GM21786 (cell line): ENCODE measurements around the gene CYP26B1.

Experiments
- ATAC-seq: cut with Tn5 transposase; IDR thresholded peaks from one replicate; pipeline ENCODE4 v1.9.1; 2021; ENCODE audit not compliant: unreplicated experiment

Gene CYP26B1

GRCh38 chr2:72113847-72114692 lies 33.6 kb downstream of the CYP26B1 start:
- no peak for ATAC-seq

DNA sequence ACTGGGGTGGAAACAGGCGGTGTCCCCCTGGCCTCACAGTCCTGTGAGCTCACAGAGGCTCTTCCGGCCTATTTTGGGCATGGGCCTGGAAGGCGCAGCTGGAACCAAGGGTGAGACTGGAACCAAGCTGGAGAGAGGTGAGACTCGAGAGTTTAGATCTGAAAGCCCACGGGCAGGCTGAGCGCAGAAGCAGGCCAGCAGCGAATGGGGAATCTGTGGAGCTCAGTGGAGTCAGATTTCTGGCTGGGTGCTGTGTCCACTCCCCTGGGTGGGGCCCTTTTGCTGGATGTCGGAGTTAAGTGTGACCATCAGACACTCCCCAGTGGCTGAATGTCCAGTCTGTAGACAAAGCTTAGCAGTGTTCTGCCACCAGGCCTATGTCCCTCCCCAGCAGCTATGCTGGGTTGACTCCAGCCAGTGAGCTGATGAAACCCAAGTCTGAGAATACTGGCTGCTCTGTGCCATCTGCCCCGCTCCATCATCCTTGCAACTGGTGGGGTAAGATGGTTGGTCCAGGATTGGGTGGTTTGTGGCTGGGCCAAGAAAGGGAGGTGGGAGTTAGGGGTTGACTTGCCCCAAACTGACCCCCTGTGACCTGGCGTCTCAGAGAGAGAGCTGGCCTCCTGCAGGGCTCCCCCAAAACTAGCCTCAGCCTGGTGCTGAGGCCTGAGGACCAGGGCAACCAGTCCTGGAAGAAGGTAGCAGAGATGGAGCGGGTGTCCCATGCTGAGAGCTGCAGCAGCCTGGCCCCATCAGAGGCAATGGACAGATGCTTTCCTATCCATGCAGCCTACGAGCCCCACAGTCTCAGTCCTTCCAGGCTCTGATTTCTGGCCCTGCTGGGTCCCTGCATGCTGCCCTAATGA lies 34.4 kb downstream of the CYP26B1 start:
- no peak for ATAC-seq

GRCh38 chr2:72112401-72112800 lies 35.3 kb downstream of the CYP26B1 start:
- no peak for ATAC-seq

- ATAC-seq = no peak
Measured at GRCh38 chr2:72111061-72111460, 36.6 kb downstream of the CYP26B1 start.

DNA sequence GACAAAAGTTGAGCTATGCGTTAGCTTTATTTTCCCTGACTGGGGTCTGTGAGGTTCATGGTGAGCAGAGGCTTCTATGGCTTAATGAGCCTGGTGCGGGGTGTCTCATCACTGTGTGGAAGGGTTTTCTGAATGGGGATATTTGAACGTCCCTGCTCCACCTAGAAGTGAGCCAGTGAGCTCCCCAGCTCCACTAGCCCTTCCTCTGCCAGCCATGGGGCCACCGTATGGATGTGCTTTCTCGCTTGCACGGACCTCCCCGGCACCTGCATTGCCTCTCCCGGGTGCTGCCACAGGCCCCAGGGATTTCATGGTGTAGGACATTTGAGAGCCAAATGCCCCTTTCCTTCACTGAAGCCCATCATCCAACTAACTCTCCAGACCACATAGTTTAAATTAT lies 37.8 kb downstream of the CYP26B1 start:
- ATAC-seq = no peak

DNA sequence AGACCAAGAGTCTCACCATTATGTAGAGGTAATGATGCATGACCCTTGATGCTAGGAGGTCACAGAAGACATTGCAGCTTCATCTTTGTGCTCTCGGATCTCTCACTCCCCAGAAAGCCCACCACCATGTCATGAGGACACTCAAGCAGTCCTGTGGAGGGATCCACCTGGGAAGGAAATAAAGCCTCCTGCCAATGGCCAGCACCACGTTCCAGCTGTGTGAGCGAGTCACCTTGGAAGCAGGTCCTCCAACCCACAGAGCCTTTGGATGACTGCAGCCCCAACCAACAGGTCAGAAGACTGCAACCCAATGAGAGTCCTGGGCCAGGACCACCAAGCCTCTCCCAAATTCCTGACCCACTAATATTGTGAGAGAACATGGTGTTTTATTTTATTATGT lies 38.4 kb downstream of the CYP26B1 start:
- no peak for ATAC-seq

GRCh38 chr2:72108121-72108520 lies 39.5 kb downstream of the CYP26B1 start:
- ATAC-seq = no peak

GRCh38 chr2:72106978-72107377 lies 40.7 kb downstream of the CYP26B1 start:
- ATAC-seq = no peak

DNA sequence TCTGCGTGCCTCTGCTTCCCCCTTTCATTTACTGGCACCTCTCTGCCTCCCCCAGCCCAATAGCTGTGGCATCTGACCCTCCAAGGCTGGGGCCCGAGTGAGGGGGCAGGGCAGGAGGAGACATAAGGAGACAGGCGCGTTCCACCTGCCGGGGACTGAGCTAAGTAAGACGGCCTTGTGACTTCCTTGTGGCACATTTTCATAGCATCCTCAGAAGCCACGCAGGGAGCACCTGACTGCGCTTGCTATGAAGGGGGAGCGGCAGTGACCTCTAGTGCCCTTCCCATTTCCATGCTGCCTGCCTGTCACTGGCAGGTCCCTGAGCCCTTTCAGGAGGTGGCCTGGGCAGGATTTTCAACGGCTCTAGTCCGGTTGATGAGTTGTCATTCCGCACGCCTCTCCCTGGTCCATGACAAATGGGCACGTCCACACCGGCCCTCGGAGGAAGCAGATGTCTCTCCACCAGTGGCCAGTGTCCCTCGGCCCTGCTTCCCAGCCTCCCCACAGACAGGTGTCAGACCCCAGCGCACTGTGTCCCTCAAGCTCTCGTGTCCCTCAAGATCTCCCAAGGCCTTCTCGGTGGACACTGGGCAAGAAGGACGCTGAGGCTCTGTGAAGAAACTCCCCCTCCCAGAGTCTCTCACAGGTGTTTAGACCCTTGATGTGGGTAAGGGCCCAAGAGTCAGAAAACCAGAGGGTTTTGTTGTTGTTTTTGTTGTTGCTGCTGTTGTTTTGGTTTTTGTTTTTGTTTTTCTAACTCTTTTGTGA lies 42.7 kb downstream of the CYP26B1 start:
- no peak for ATAC-seq

DNA sequence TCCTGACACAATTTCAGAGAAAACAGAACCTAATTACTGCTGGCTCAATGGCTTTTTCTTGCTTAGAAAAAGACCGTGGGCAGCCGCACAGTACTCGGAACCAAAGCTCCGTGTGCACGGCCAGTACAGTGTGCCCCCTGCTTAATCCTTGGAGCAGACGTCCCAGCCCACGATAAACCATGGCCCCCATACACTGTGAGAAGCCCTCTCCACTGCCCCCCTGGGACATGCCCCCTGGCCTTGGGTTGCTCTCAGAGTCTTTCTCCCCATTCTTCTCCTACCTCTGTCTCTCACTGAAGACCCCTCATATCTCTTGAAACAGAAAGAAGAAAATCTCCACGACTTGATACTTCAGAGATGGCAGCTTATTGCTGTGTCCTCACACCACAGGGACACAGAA lies 44.0 kb downstream of the CYP26B1 start:
- ATAC-seq = no peak

- no peak for ATAC-seq
Measured at GRCh38 chr2:72103161-72103560, 44.5 kb downstream of the CYP26B1 start.

- no peak for ATAC-seq
Measured at GRCh38 chr2:72098935-72099334, 48.7 kb downstream of the CYP26B1 start.

GRCh38 chr2:72097276-72097675 lies 50.4 kb downstream of the CYP26B1 start:
- ATAC-seq = no peak

DNA sequence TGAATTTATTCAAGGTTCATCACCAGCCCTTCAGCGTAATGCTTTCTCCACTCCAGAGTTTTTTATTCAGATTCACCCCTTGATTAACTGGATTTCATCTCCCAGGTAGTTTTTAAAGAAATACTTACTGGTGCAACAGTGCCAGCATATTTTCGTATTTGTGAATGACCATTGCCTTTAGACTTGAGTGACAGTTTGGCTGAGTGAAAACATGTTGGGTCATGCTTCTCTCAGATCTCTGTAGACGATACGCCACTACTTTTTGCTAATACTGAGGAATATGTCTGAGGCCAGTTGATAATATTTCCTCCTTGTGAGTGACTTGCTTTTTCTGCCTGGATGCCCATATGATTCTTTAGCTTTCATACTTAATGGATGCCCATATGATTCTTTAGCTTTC lies 51.5 kb downstream of the CYP26B1 start:
- ATAC-seq = no peak

DNA sequence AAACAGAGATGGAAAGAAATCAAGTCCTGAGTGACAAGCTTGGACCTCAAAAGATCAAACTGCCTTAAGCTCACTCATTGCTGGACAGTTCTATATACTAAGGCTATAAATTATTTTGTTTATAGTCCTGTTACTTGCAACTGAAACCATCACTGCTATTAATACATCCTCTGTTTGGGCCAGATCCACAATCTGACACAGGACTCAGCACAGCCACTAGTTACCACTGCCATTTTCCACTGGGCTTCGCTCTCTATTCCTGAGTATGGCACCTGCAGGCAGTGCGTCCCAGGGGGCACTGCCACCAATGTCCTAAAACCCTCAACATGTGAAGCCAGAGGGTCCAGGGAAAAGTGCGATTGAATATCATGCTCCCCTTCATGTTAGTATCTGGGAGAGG lies 52.3 kb downstream of the CYP26B1 start:
- ATAC-seq = no peak

GRCh38 chr2:72094701-72095100 lies 53.0 kb downstream of the CYP26B1 start:
- no peak for ATAC-seq

- ATAC-seq = no peak
Measured at GRCh38 chr2:72092111-72092510, 55.6 kb downstream of the CYP26B1 start.

- no peak for ATAC-seq
Measured at GRCh38 chr2:72090781-72091482, 56.7 kb downstream of the CYP26B1 start.

DNA sequence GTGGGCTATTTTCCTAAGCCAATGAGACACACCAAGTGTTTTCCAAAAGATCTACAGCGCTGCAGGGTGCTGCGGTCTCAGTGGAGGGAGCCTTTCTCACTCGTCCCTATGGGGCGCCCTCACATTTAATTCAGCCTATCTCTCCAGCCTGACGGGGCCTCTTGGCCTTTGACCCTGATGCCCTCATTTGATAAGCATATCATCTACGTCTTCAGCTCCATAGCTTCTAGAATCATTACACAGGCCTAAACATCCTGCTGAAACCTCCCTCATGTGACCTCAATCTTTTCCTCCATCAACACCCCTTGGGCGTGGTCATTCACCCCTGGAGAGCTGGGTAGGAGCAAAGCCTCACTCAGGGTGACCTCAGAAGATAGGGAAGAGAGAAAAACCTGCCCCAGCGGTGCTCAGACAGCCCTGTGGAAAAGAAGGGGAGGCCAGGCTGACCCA lies 57.4 kb downstream of the CYP26B1 start:
- no peak for ATAC-seq

GRCh38 chr2:72089537-72089936 lies 58.1 kb downstream of the CYP26B1 start:
- no peak for ATAC-seq

- no peak for ATAC-seq
Measured at GRCh38 chr2:72089028-72089427, 58.6 kb downstream of the CYP26B1 start.
